Measurements from ENCODE around the gene RNF10.

The RNF10 gene

DNA sequence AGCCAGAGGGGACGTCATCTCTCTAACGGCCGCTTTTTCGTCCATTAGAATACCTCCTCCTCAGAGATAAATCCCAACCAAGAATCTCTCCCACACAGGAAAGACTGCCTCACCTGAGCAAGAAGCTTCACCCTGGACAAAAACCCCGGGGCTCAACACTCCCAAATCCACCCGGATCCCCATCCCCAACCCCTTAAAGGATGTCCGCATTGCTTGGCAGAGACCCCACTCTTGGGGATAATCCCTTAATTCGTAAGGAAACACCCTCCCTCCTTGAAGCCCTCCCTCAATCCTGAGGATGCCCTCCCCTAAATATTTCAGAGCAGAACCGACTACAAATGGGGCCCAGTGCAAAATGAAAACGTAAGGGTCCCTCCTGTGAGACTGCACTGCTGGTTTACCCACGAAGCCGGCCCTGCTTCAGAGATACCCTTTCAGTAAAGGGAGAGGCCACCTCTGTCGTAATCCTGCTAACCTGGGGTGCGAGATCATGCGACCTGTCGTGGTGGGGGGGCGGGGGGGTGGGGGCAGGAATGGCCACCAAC lies 38.9 kb upstream of the RNF10 start:
- TF ChIP-seq, protein P1, sequence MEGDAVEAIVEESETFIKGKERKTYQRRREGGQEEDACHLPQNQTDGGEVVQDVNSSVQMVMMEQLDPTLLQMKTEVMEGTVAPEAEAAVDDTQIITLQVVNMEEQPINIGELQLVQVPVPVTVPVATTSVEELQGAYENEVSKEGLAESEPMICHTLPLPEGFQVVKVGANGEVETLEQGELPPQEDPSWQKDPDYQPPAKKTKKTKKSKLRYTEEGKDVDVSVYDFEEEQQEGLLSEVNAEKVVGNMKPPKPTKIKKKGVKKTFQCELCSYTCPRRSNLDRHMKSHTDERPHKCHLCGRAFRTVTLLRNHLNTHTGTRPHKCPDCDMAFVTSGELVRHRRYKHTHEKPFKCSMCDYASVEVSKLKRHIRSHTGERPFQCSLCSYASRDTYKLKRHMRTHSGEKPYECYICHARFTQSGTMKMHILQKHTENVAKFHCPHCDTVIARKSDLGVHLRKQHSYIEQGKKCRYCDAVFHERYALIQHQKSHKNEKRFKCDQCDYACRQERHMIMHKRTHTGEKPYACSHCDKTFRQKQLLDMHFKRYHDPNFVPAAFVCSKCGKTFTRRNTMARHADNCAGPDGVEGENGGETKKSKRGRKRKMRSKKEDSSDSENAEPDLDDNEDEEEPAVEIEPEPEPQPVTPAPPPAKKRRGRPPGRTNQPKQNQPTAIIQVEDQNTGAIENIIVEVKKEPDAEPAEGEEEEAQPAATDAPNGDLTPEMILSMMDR (IDR thresholded peaks at IDR 0.05; ENCODE audit: insufficient read depth, low read depth, low read length, missing control alignments): no peak
- DNase-seq (ENCODE audit: low read depth): no peak
- H3K4me3 ChIP-seq (ENCODE audit: low read depth, low read length): peak overlapping the region; percentile 90

DNA sequence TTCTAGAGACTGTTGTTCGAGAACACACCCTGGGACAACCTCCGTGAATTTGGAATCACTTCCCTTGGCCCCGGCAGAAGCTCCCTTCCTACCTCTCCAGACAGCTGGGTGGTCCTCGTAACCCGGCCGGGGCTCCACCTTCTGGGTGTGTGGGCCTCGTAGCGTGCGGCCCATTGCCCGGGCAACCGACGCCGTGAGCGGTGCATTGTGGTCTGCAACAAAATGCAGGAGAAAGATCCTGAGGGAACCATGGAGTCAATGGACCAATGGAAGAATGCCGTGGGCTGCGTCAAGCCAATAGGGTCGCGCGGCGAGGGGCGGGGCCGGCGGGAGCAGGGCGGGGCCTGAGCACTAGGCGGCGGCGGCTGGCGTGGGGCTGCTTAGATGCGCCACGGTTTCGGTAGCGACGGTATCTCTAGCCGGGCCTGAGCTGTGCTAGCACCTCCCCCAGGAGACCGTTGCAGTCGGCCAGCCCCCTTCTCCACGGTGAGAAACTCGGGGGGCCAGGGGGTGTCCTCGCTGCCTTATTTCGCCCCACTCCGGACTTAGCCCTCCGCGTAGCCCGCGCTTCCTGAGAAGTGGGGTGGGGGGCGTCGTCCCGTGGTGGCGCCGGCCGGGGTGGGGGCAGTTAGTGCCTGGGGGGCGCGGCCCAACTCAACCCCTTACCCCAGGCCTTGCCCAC lies 38.3 kb upstream of the RNF10 start, which contains the start of gene DYNLL1:
DYNLL1 (plus strand) TSS at position 383 of the 682 bp plus-strand sequence. CDS start 309 bp downstream, outside the sequence.
- H3K4me3 ChIP-seq (ENCODE audit: low read depth, low read length): peak within 1 kb of the TSS; percentile 90
- DNase-seq (ENCODE audit: low read depth): peak; percentile 98
- TF ChIP-seq, protein P1 (IDR thresholded peaks at IDR 0.05; ENCODE audit: insufficient read depth, low read depth, low read length, missing control alignments): no peak

DNA sequence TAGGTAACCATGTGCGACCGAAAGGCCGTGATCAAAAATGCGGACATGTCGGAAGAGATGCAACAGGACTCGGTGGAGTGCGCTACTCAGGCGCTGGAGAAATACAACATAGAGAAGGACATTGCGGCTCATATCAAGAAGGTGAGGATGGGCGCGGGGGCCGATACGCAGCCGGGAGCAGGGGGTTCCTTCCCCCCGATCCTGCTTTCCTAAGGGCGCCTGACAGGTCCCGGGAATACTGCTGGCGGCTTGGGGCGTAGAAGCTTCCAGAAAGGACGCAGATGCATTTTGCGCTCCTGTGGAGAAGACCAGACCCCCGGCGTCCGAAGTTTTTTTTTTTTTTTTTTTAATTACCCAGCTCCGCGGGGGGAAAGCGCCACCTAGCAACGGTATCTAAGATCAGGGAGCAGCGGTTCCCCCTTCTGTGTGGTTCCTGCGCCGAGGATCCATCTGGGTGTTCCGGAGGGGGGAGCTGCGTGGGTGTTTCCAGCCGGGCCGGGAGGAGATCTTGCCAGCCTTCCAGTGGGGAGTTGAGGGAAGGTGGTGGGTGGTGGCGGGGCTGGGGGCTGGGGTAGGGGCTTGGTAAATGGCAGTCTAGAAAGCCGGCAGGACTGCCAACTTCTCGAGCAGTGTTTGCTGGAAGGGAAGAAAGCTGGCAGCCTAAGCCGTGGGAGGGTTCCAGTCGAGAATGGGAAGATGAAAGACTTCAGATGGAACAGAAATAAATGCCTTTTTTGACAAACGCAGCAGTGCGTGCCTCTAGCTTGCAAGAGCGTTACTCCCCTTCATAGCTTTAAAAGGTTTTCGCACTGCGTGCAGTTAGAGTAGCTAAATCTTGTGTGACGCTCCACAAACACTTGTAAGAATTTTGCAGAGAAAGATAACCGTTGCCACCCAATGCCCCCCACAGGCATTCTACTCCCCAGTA lies 37.5 kb upstream of the RNF10 start:
- H3K4me3 ChIP-seq (ENCODE audit: low read depth, low read length): peak overlapping the region; percentile 90
- peak; percentile 58 for DNase-seq (ENCODE audit: low read depth)
- TF ChIP-seq, protein P1 (IDR thresholded peaks at IDR 0.05; ENCODE audit: insufficient read depth, low read depth, low read length, missing control alignments): peak; percentile 7

DNA sequence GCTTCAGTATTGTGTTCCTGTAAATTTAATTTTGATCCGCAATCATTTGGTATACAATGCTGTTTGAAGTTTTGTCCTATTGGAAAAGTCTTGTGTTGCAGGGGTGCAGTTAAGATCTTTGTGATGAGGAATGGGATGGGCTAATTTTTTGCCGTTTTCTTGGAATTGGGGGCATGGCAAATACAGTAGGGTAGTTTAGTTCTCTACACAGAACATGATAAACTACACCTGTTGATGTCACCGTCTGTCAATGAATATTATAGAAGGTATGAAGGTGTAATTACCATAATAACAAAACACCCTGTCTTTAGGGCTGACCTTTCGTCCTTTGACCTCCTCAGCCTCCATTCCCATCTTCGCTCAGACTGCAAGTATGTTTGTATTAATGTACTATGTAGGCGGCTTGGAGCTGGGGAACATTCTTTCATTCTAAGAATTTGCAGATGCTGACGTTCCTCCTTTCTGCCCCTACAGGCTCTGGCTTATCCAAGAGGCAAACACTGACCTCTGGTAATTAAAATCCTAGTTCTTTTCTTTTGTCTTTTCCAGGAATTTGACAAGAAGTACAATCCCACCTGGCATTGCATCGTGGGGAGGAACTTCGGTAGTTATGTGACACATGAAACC lies 36.5 kb upstream of the RNF10 start:
- no peak for DNase-seq (ENCODE audit: low read depth)
- TF ChIP-seq, protein P1 (IDR thresholded peaks at IDR 0.05; ENCODE audit: insufficient read depth, low read depth, low read length, missing control alignments): no peak
- H3K4me3 ChIP-seq (ENCODE audit: low read depth, low read length): peak overlapping the region; percentile 90

DNA sequence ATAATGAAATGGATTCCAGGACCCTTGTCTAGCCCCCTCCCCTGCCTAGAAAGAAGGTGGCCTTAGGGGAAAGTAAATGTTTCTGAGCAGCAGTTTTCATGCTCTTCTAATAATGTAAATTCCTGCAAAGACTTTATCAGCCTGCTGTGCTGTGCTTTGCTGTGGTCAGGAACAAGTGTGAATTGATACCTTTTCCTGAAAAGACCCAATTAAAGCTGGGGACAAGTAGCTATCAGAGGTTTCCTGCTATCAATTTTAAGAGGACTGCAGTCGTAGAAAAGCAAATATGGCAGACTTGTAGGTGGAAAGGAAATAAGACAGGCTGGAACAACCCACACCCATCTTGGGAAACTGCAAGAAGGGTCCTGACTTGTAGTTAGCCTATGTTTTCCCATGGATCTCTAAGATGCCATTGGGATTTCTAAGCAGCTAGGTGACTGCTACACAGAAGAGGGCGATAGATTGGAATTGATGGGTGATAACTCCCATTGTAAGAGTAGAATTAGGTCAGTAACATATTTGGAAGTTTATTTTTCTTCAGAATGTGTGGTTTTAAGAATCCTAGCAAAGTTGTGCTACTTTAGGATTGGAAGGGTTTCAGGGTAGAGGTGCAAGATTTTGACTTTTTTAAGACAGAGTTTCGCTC lies 35.2 kb upstream of the RNF10 start:
- no peak for DNase-seq (ENCODE audit: low read depth)
- TF ChIP-seq, protein P1 (IDR thresholded peaks at IDR 0.05; ENCODE audit: insufficient read depth, low read depth, low read length, missing control alignments): no peak
- H3K4me3 ChIP-seq (ENCODE audit: low read depth, low read length): no peak overlapping the region

DNA sequence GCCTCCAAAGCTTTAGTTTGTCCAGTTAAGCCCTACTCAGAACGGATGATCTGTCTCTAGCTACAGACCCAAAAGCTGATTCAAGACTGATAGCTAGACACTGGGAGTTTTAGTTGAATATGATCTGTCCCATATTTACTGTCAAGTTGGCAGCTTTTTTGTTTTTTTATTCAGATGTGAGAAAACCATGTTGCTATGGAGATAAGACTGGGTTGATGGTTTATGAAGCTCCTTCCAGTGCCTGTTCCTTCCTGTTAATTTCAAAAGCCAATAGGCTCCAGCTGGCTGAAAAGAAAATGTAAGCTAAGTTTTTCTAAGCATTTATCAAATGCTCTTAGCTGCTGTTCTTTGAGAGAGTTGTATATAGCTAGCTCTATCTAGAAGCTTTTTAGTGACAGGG lies 33.6 kb upstream of the RNF10 start:
- no peak overlapping the region for H3K4me3 ChIP-seq (ENCODE audit: low read depth, low read length)
- TF ChIP-seq, protein P1 (IDR thresholded peaks at IDR 0.05; ENCODE audit: insufficient read depth, low read depth, low read length, missing control alignments): no peak
- DNase-seq (ENCODE audit: low read depth): no peak
